ENCODE data around the gene PAM. TPM values are rescaled to one million over a fixed set of nuclear protein-coding genes. Genes with fewer than 3 reads are reported as not detected.

The PAM gene
- total and polyA plus RNA-seq, 2 of the 13 experiments (the other 11 are each of a cell fraction or from before 2014, with no cell fraction given), result 20.2 to 79.1 TPM

DNA sequence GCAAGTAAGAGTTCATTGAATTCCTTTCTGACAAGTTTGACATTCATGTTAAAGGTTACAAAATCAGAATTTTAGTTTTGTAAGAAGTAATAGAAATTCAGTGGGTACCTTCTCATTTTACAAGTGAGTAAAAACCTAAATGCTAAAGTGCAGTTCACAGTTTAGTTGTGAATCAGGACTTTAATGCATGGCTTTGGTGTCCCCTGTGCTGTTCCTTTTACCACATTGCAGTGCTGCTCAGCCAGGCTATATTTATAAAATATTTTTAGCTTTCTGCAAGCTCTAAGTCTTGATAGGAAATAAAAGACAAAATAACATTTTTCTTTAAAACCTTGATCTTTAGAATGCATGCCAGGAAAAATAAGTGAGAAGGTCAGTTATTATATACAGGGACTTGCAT lies 26.3 kb downstream of the PAM start:
- Histone ChIP-seq H3K4me3 (replicated peaks in 1 of 3; ENCODE audit: insufficient read depth in 1 of 3, low read depth in 2 of 3, low read length in 3 of 3) (no peak overlapping the region), H3K36me3 (replicated peaks in 1 of 2; ENCODE audit: control insufficient read depth in 1 of 2, insufficient read depth in 2 of 2, low read length in 2 of 2) (no peaks in the 10 kb centered on the region), H3K4me2 (ENCODE audit: low read depth, low read length) (no peak overlapping the region), H3K9ac (ENCODE audit: insufficient read depth, low read depth, low read length) (no peak overlapping the region), H3K9me3 (ENCODE audit: low read length) (no peaks in the 10 kb centered on the region), H3K27ac (ENCODE audit: extremely low read length, insufficient read depth, low read length) (no peak overlapping the region), H2AFZ (ENCODE audit: low read length) (no peak overlapping the region), H3K79me2 (ENCODE audit: insufficient read depth, low read length) (no peaks in the 10 kb centered on the region), H3K4me1 (ENCODE audit: insufficient read depth, low read length) (no peaks in the 10 kb centered on the region), H3K27me3 (ENCODE audit: control insufficient read depth in 1 of 2, insufficient read depth in 2 of 2, low read length in 2 of 2) (no peaks in the 10 kb centered on the region), H4K20me1 (ENCODE audit: insufficient read depth, low read length) (no peaks in the 10 kb centered on the region)
- FAIRE-seq (no peak), ATAC-seq (no peak), DNase-seq (ENCODE audit: low spot score) (no peak)
- no peak for TF ChIP-seq GTF2F1 (IDR thresholded peaks at IDR 0.05; ENCODE audit: low read length)
- TF ChIP-seq ADNP (CRISPR knock-in tag; IDR thresholded peaks at IDR 0.05), result no peak
- TF ChIP-seq ZNF674 (CRISPR knock-in tag; IDR thresholded peaks at IDR 0.05; ENCODE audit: low read depth), result no peak
- no peak for TF ChIP-seq ZNF552 (CRISPR knock-in tag; IDR thresholded peaks at IDR 0.05; ENCODE audit: borderline replicate concordance)
- no peak for TF ChIP-seq AKAP8 (CRISPR knock-in tag; IDR thresholded peaks at IDR 0.05)
- TF ChIP-seq ZNF121 (CRISPR knock-in tag; IDR thresholded peaks at IDR 0.05), result no peak
- ChIA-PET POLR2A (no interaction called here), CTCF (ENCODE audit: low intra/inter-chr PET ratio, low total read pairs) (interaction anchor here (1.6 to 3.4 kb wide), 2 partner anchors 260 to 358 kb away, joined by 9 to 18 read pairs; no protein-coding TSS in a partner anchor)
- no TSS peak for BruUV-seq (replicated peaks)
- intact Hi-C loops (cut with micrococcal nuclease; ENCODE audit: unreplicated experiment) (loop anchor here (1.0 to 5.0 kb wide), 4 partner anchors 190 to 441 kb away; no protein-coding TSS in a partner anchor), in situ Hi-C loops (cut with HindIII; ENCODE audit: extremely low pct_ligation_motif_present, low pct_unique_long_range_greater_than_20kb) (loop anchor here (10.0 kb wide), 1 partner anchor 353 kb away; no protein-coding TSS in a partner anchor)

DNA sequence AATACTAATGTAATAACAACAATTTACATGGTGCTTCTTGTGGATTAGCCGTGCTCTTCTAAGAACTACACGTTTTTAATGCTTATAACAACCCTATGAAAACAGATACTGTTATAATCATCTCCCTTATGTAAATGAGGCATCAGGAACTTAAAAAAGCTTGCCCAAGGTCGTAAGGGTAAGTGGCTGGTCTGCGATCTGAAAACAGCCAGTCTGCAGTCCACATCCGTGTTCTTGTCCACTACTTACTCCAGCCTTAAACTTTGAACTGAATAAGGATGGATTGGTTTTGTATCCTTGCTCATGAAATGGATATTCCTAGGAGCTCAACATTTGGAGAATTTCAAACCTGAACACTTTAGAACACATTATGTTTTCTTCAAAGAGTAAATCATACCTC lies 26.7 kb downstream of the PAM start:
- BruUV-seq (replicated peaks), result no TSS peak
- Histone ChIP-seq H3K27ac (ENCODE audit: extremely low read length, insufficient read depth, low read length) (no peak overlapping the region), H3K4me1 (ENCODE audit: insufficient read depth, low read length) (no peaks in the 10 kb centered on the region), H3K79me2 (ENCODE audit: insufficient read depth, low read length) (no peaks in the 10 kb centered on the region), H3K9me3 (ENCODE audit: low read length) (no peaks in the 10 kb centered on the region), H2AFZ (ENCODE audit: low read length) (no peak overlapping the region), H3K27me3 (ENCODE audit: control insufficient read depth in 1 of 2, insufficient read depth in 2 of 2, low read length in 2 of 2) (no peaks in the 10 kb centered on the region), H3K9ac (ENCODE audit: insufficient read depth, low read depth, low read length) (no peak overlapping the region), H3K4me3 (replicated peaks in 1 of 3; ENCODE audit: insufficient read depth in 1 of 3, low read depth in 2 of 3, low read length in 3 of 3) (no peak overlapping the region), H4K20me1 (ENCODE audit: insufficient read depth, low read length) (no peaks in the 10 kb centered on the region), H3K4me2 (ENCODE audit: low read depth, low read length) (no peak overlapping the region), H3K36me3 (replicated peaks in 1 of 2; ENCODE audit: control insufficient read depth in 1 of 2, insufficient read depth in 2 of 2, low read length in 2 of 2) (no peaks in the 10 kb centered on the region)
- ATAC-seq, result no peak
- ChIA-PET CTCF (ENCODE audit: low intra/inter-chr PET ratio, low total read pairs) (interaction anchor here (3.4 kb wide), 1 partner anchor 357 kb away, joined by 18 read pairs; no protein-coding TSS in a partner anchor), POLR2A (no interaction called here)
- intact Hi-C loops (cut with micrococcal nuclease; ENCODE audit: unreplicated experiment), result loop anchor here (1.0 to 5.0 kb wide), 4 partner anchors 190 to 441 kb away; no protein-coding TSS in a partner anchor
- DNase-seq (ENCODE audit: low spot score), result no peak
- FAIRE-seq, result no peak
- in situ Hi-C loops (cut with HindIII; ENCODE audit: extremely low pct_ligation_motif_present, low pct_unique_long_range_greater_than_20kb), result loop anchor here (10.0 kb wide), 1 partner anchor 353 kb away; no protein-coding TSS in a partner anchor
- 70% methylated on average over 5 of the region's 5 CpGs for WGBS (ENCODE audit: low lambda C conversion rate)
- TF ChIP-seq ZNF251 (CRISPR knock-in tag; IDR thresholded peaks at IDR 0.05) (no peak), ZNF501 (CRISPR knock-in tag; IDR thresholded peaks at IDR 0.05) (no peak), ZNF782 (CRISPR knock-in tag; IDR thresholded peaks at IDR 0.05; ENCODE audit: borderline replicate concordance) (no peak), NR2C2 (CRISPR knock-in tag; IDR thresholded peaks at IDR 0.05; ENCODE audit: borderline replicate concordance) (no peak), ZBTB20 (CRISPR knock-in tag; IDR thresholded peaks at IDR 0.05; ENCODE audit: borderline replicate concordance, low read depth) (no peak), ZNF703 (CRISPR knock-in tag; IDR thresholded peaks at IDR 0.05; ENCODE audit: borderline replicate concordance) (no peak), ZFP37 (CRISPR knock-in tag; IDR thresholded peaks at IDR 0.05; ENCODE audit: borderline replicate concordance) (no peak), NFIB (CRISPR knock-in tag; IDR thresholded peaks at IDR 0.05; ENCODE audit: borderline replicate concordance) (no peak)
- TF ChIP-seq, protein P1, sequence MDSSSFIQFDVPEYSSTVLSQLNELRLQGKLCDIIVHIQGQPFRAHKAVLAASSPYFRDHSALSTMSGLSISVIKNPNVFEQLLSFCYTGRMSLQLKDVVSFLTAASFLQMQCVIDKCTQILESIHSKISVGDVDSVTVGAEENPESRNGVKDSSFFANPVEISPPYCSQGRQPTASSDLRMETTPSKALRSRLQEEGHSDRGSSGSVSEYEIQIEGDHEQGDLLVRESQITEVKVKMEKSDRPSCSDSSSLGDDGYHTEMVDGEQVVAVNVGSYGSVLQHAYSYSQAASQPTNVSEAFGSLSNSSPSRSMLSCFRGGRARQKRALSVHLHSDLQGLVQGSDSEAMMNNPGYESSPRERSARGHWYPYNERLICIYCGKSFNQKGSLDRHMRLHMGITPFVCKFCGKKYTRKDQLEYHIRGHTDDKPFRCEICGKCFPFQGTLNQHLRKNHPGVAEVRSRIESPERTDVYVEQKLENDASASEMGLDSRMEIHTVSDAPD (CRISPR knock-in tag; IDR thresholded peaks at IDR 0.05), result no peak
- TF ChIP-seq, protein P2, sequence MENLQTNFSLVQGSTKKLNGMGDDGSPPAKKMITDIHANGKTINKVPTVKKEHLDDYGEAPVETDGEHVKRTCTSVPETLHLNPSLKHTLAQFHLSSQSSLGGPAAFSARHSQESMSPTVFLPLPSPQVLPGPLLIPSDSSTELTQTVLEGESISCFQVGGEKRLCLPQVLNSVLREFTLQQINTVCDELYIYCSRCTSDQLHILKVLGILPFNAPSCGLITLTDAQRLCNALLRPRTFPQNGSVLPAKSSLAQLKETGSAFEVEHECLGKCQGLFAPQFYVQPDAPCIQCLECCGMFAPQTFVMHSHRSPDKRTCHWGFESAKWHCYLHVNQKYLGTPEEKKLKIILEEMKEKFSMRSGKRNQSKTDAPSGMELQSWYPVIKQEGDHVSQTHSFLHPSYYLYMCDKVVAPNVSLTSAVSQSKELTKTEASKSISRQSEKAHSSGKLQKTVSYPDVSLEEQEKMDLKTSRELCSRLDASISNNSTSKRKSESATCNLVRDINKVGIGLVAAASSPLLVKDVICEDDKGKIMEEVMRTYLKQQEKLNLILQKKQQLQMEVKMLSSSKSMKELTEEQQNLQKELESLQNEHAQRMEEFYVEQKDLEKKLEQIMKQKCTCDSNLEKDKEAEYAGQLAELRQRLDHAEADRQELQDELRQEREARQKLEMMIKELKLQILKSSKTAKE (CRISPR knock-in tag; IDR thresholded peaks at IDR 0.05; ENCODE audit: borderline replicate concordance), result no peak
